ENCODE data around the gene IRX4.
A peak's percentile ranks its signal among the peaks of the same experiment; 100 is the strongest.

Gene IRX4

DNA sequence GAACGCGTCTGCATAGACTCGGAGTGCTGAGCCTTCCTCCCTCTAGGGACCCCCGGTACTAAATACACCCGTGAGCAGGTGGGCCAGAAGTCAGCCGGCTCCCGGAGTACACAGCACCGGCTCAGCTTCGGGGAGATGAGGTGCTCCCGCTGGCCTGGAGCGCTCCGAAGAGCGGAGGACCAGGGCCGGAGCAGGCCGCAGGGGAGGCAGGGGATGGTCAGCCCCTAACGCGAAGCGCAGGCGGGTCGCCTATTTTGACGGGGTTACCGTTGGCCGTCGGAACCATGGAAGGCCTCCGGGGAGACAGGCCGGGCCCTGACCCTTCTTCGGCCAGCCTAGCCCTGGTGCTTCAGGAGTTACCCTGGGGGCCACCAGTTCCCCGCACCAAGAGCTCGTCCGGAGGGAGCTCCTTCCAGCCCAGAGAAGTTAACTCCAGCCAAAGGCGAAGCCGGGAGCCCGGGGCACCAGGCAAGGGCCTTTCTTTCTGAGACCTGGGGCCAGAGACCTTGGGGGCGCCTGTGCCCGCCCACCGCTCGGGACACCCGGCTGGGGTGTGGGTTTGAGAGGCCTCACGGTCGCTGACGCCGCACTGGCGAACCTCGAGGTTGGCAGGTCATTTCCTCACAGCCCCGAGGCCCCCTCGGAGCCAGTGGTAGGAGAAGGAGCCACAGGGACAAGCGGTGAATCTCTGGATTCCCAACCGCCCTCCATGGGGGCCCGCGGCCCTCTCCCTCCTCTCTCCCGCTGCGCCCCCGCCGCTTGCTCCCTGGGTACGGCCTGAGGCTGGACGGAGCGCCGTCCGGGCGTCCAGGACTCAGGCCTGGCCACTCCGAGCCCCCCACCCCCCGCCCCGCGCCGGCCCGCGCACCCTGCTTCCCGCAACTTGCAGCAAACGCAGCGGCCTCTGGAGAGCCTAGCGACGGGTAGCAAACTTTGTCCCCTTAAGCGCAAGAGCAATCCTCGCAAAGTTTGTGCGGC lies 3.4 kb upstream of the IRX4 start:
- Histone ChIP-seq H3K4me3 (ENCODE audit: insufficient read depth, low read depth, low read length, poor library complexity, severe bottlenecking) (no peak overlapping the region), H3K4me1 (ENCODE audit: control insufficient read depth, insufficient read depth, low read length, poor library complexity, severe bottlenecking) (peaks cover 15% of the 10 kb centered on the region), H3K27me3 (replicated peaks; ENCODE audit: control insufficient read depth, insufficient read depth, low read length, poor library complexity, severe bottlenecking) (peaks cover 16% of the 10 kb centered on the region), H3K27ac (ENCODE audit: insufficient read depth, low read length, poor library complexity, severe bottlenecking) (no peak overlapping the region), H3K36me3 (ENCODE audit: control insufficient read depth, insufficient read depth, low read length) (no peaks in the 10 kb centered on the region), H3K9me3 (ENCODE audit: control insufficient read depth, low read length) (no peaks in the 10 kb centered on the region)
- DNase-seq: no peak

DNA sequence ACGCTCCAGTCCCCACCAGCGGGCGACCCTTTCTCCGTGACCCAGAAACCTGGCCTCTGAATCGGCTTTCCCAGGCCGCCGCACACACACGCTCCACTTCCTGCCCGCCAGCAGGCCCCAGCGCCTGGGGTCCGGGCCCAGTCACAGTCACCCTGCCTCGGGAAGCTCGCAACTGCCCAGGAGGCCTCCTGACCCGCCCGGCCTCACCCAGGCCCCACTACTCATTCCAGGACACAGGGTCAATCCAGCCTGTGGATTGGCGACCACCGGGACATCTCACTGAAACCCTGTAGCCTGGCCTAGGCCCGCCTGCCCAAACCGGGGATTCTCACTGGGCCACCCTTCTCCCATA lies 2.7 kb upstream of the IRX4 start:
- Histone ChIP-seq H3K27me3 (replicated peaks; ENCODE audit: control insufficient read depth, insufficient read depth, low read length, poor library complexity, severe bottlenecking) (peaks cover 20% of the 10 kb centered on the region), H3K4me1 (ENCODE audit: control insufficient read depth, insufficient read depth, low read length, poor library complexity, severe bottlenecking) (peaks cover 15% of the 10 kb centered on the region), H3K36me3 (ENCODE audit: control insufficient read depth, insufficient read depth, low read length) (no peaks in the 10 kb centered on the region), H3K9me3 (ENCODE audit: control insufficient read depth, low read length) (no peaks in the 10 kb centered on the region), H3K4me3 (ENCODE audit: insufficient read depth, low read depth, low read length, poor library complexity, severe bottlenecking) (no peak overlapping the region), H3K27ac (ENCODE audit: insufficient read depth, low read length, poor library complexity, severe bottlenecking) (no peak overlapping the region)
- DNase-seq: no peak

DNA sequence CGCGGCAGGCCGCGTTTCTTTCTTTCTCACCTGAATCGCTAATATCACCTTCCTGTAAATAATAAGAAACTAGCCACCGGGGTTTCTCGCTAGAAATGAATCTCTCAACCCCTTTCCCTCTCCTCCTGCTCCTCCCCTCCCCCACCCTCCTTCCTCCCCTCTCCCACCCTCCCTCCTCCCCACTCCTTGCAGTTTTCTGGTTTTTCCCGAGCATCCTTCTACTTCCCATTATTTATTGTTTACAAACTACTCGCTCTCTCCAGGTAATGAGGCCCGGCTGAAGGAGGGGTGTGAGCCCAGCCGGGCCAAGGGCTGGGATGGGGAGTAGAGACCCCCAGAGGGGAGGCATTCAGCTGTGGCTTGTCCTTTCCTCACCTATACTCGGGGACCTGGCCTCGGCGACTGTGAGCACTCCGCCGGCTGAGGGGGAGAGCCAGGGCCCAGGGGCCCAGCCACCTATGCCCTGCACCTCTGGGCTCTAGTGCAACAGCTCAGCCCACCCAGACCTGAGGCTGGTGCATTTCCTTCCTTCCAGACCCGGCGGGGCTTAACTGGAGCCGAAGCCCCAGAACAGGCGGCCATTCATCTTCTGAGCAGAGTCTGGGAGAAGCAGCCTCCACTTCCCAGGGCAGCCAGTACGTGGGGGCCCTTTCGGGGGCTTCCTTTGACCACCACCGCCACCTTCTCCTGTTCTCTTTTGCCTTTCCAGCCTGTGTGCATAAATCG lies 2.1 kb upstream of the IRX4 start:
- no peak for DNase-seq
- Histone ChIP-seq H3K4me3 (ENCODE audit: insufficient read depth, low read depth, low read length, poor library complexity, severe bottlenecking) (no peak overlapping the region), H3K27me3 (replicated peaks; ENCODE audit: control insufficient read depth, insufficient read depth, low read length, poor library complexity, severe bottlenecking) (peaks cover 25% of the 10 kb centered on the region)

DNA sequence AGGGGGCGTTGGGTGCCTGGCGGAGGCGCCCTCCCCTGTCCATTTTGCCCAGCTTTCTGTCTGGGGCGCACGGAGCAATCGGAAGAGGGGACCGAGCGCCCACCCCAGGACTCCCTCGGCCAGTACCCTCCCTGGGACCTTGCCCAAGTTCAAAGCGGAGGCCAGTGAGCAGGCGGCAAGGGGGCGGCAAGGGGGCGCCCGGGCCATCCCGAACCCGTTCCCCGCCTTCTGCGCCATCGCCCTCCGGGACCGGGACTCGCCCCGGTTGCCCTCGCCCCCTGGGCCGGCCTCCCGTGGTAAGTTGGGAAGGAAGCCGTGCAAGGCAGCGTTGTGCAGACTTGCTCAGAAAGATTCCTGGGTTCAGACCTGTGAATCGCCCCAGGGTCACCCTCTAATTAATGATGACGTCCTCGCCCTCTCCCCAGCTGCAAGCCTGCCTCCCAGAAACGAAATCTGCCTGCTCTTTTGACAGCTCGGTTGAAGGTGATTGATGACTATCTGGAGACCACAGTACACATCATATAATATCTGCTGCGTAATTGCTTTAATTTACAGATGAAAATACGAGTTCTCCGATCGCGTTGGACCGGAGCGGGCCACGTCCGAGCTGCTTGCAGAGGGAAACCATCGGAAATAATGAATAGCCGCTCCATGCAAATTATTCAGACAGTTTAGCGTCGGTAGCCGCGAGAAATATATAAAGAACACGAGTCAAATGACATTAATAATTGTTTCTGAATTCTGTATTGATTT lies 1.4 kb upstream of the IRX4 start:
- Histone ChIP-seq H3K4me3 (ENCODE audit: insufficient read depth, low read depth, low read length, poor library complexity, severe bottlenecking) (no peak overlapping the region), H3K27me3 (replicated peaks; ENCODE audit: control insufficient read depth, insufficient read depth, low read length, poor library complexity, severe bottlenecking) (peaks cover 30% of the 10 kb centered on the region), H3K4me1 (ENCODE audit: control insufficient read depth, insufficient read depth, low read length, poor library complexity, severe bottlenecking) (peaks cover 15% of the 10 kb centered on the region), H3K36me3 (ENCODE audit: control insufficient read depth, insufficient read depth, low read length) (no peaks in the 10 kb centered on the region), H3K27ac (ENCODE audit: insufficient read depth, low read length, poor library complexity, severe bottlenecking) (no peak overlapping the region), H3K9me3 (ENCODE audit: control insufficient read depth, low read length) (no peaks in the 10 kb centered on the region)
- DNase-seq: no peak

More for the DNA sequence above, 2.1 kb upstream of the IRX4 start:
- H3K27ac ChIP-seq (ENCODE audit: insufficient read depth, low read length, poor library complexity, severe bottlenecking): no peak overlapping the region
- no peaks in the 10 kb centered on the region for H3K9me3 ChIP-seq (ENCODE audit: control insufficient read depth, low read length)
- no peaks in the 10 kb centered on the region for H3K36me3 ChIP-seq (ENCODE audit: control insufficient read depth, insufficient read depth, low read length)
- H3K4me1 ChIP-seq (ENCODE audit: control insufficient read depth, insufficient read depth, low read length, poor library complexity, severe bottlenecking): peaks cover 15% of the 10 kb centered on the region

DNA sequence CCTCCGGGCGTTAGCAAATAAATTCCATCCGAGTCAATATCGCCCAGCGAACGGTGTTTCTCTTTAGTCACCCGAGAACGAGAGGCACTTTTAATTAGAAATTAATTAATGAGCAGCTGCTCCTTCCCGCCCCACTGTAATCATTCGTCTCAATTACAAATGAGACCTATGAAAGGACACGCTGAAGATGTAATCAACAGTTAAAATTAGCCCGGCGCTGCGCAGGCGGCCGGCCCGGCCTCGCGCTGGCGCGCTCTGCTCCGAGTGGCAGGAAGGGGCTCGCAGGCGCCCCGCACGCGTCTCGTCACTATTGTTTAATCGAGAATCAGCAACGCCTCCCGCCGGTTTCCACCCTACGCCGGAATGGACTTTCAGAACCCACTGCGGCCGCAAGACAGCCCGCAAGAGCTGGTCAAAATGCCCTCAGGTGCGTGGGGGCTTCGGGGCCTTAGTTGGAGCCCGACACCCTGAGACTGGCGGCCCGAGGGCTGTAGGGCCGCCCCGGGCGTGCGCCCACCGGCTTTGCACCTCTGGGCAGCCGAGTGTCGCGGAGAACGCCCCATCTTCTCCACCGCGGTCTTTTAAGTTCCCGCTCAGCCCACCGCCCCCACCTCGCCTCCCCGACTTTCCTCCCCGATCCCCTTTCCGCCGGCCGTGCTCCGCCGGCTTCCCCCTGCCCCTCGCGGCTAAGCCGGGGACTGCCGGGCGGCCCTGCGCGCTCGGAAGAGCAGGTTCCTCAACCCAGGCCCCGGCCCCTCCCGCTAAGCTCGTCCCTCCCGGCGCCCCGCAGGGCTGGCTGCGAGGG lies 597 bp upstream of the IRX4 start:
- no peaks in the 10 kb centered on the region for H3K36me3 ChIP-seq (ENCODE audit: control insufficient read depth, insufficient read depth, low read length)
- peaks cover 30% of the 10 kb centered on the region for H3K27me3 ChIP-seq (replicated peaks; ENCODE audit: control insufficient read depth, insufficient read depth, low read length, poor library complexity, severe bottlenecking)
- no peaks in the 10 kb centered on the region for H3K9me3 ChIP-seq (ENCODE audit: control insufficient read depth, low read length)
- H3K4me3 ChIP-seq (ENCODE audit: insufficient read depth, low read depth, low read length, poor library complexity, severe bottlenecking): peak overlapping the region; percentile 25
- DNase-seq: no peak
- H3K4me1 ChIP-seq (ENCODE audit: control insufficient read depth, insufficient read depth, low read length, poor library complexity, severe bottlenecking): peaks cover 15% of the 10 kb centered on the region
- H3K27ac ChIP-seq (ENCODE audit: insufficient read depth, low read length, poor library complexity, severe bottlenecking): no peak overlapping the region

DNA sequence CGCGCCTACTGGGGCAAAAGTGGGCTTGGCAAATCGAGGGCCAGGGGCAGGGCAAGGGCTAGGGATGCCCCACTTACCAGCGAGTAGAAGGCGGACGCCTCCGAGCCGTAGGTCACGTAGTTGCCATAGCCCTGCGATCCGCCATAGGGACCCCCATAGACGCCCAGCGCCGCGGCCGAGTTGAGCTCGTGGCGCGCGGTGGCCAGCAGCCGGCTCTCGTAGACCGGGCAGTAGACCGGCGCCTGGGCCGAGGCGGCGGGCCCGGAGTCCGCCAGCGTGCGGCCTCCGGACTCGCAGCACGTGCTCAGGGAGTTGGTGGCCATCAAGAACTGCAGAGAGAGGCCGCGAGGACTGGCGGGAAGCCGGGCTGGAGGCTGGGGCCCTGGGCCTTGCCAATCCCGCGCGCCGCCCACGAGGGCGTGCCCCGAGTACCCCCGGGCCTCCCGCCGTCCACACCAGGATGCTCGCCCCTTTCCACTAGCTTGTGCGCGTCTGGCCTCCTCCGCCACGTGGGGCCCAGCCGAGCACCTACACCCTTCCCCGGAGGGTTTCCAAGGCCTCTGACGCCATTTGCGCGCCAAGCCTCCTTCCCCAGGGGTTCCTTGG lies 891 bp downstream of the IRX4 start:
- Histone ChIP-seq H3K9me3 (ENCODE audit: control insufficient read depth, low read length) (no peaks in the 10 kb centered on the region), H3K4me1 (ENCODE audit: control insufficient read depth, insufficient read depth, low read length, poor library complexity, severe bottlenecking) (peaks cover 15% of the 10 kb centered on the region), H3K4me3 (ENCODE audit: insufficient read depth, low read depth, low read length, poor library complexity, severe bottlenecking) (no peak overlapping the region), H3K27me3 (replicated peaks; ENCODE audit: control insufficient read depth, insufficient read depth, low read length, poor library complexity, severe bottlenecking) (peaks cover 42% of the 10 kb centered on the region), H3K36me3 (ENCODE audit: control insufficient read depth, insufficient read depth, low read length) (no peaks in the 10 kb centered on the region), H3K27ac (ENCODE audit: insufficient read depth, low read length, poor library complexity, severe bottlenecking) (no peak overlapping the region)
- DNase-seq: no peak

DNA sequence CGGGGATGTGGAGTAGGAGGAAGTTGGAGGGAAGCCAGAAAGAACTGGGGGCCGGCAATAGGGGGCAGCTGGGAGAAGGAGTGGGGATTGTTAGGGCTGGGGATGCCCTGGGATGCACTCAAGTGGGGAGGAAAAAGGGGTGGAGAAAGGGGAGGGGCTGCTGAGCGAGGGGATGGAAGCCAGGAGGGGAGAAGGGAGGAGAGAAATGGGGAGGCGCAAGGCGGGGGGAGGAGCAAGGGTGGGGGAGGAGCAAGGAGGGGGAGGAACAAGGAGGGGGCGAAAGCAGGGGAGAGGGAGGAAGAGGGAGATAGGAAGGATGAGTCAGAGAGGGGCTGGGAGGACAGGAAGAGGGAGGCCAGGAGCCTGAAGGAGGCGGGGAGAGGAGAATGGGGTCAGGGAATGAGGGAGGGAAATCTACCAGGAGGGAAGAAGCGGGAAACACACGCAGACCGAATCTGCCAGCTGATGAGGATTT lies 1.6 kb downstream of the IRX4 start:
- Histone ChIP-seq H3K9me3 (ENCODE audit: control insufficient read depth, low read length) (no peaks in the 10 kb centered on the region), H3K36me3 (ENCODE audit: control insufficient read depth, insufficient read depth, low read length) (no peaks in the 10 kb centered on the region), H3K4me1 (ENCODE audit: control insufficient read depth, insufficient read depth, low read length, poor library complexity, severe bottlenecking) (peaks cover 22% of the 10 kb centered on the region), H3K27ac (ENCODE audit: insufficient read depth, low read length, poor library complexity, severe bottlenecking) (no peak overlapping the region), H3K27me3 (replicated peaks; ENCODE audit: control insufficient read depth, insufficient read depth, low read length, poor library complexity, severe bottlenecking) (peaks cover 44% of the 10 kb centered on the region), H3K4me3 (ENCODE audit: insufficient read depth, low read depth, low read length, poor library complexity, severe bottlenecking) (no peak overlapping the region)
- no peak for DNase-seq

DNA sequence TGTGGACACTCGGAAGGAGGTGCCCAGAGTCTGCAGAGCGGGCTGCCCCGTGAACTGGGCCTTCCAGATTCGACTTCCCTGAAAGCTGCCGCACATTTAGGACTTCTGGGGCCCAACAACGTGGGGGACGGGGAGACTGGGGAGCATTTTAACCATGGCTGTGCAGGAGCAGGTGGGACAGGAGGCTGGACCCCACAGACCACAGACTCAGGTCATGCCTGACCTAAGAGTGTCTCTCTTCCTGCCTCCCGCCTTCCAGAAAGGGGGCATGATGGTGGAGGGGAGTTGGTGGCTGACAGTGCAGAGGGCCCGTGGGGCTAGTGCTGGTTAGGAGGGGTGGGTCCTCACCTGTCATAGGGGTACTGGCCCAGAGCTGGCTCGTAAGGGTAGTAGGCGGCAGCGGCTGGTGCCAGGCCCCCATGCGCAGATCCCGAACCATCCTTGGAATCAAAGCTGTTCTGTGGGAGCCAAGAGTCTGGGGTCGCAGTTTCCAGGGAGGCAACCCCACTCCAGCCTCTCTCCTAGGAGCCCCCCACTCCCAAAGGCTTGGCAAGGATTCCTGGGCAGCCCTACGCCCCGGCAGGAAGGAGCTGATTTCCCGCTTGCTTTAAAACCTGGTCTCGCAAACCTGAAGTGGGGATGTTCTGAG lies 2.2 kb downstream of the IRX4 start:
- Histone ChIP-seq H3K4me1 (ENCODE audit: control insufficient read depth, insufficient read depth, low read length, poor library complexity, severe bottlenecking) (peaks cover 28% of the 10 kb centered on the region), H3K9me3 (ENCODE audit: control insufficient read depth, low read length) (no peaks in the 10 kb centered on the region), H3K27ac (ENCODE audit: insufficient read depth, low read length, poor library complexity, severe bottlenecking) (no peak overlapping the region), H3K36me3 (ENCODE audit: control insufficient read depth, insufficient read depth, low read length) (no peaks in the 10 kb centered on the region), H3K4me3 (ENCODE audit: insufficient read depth, low read depth, low read length, poor library complexity, severe bottlenecking) (no peak overlapping the region), H3K27me3 (replicated peaks; ENCODE audit: control insufficient read depth, insufficient read depth, low read length, poor library complexity, severe bottlenecking) (peaks cover 50% of the 10 kb centered on the region)
- DNase-seq: no peak
